ENCODE results near the gene BTLA.
A peak's percentile ranks its signal among the peaks of the same experiment; 100 is the strongest.
"Not testable (repeated sequence)": the region's sequence is repeated elsewhere in the genome, so short reads cannot be mapped to it uniquely, and the experiment has no call there.

BTLA gene

DNA sequence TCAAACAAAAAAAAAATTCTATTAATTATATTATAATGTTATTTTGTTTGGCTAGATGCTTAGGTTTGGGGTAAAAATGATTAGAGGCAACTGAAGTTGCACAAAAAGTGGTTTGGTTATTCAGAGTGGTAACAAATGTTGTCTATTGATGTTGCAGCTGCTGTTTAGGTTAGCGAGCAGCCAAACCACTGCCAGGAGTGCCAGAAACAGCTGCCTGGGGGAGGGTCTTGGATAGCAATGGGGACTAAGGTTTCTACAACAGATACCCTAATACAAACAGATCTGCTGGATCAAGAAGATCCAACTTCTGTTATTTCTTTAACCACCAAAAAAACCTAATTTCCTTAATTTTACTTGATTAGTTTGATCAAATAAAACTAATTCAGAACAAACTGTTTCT lies 26.6 kb downstream of the BTLA start:
- H3K4me3 Mint-ChIP-seq: no peak overlapping the region
- no peak for ATAC-seq

GRCh38 chr3:112471596-112472325 lies 27.5 kb downstream of the BTLA start:
- no peak for DNase-seq (ENCODE audit: low spot score in 2 of 2)
- peaks cover 59% of the 10 kb centered on the region for H3K4me1 Mint-ChIP-seq
- no peak overlapping the region for H3K27ac Mint-ChIP-seq
- H3K9me3 Mint-ChIP-seq: no peaks in the 10 kb centered on the region
- H3K36me3 Mint-ChIP-seq: no peaks in the 10 kb centered on the region
- ATAC-seq: no peak
- H3K4me3 Mint-ChIP-seq: no peak overlapping the region

More for the DNA sequence above, 26.6 kb downstream of the BTLA start:
- Mint-ChIP-seq H3K27ac (no peak overlapping the region), H3K36me3 (no peaks in the 10 kb centered on the region), H3K4me1 (peaks cover 54% of the 10 kb centered on the region), H3K9me3 (no peaks in the 10 kb centered on the region)
- DNase-seq (ENCODE audit: low spot score in 2 of 2): no peak

- Mint-ChIP-seq H3K4me3 (no peak overlapping the region), H3K27ac (no peak overlapping the region), H3K4me1 (peaks cover 59% of the 10 kb centered on the region), H3K9me3 (no peaks in the 10 kb centered on the region), H3K36me3 (no peaks in the 10 kb centered on the region)
- no peak for DNase-seq (ENCODE audit: low spot score in 2 of 2)
- ATAC-seq: no peak
These were observed 28.5 kb downstream of the BTLA start for GRCh38 chr3:112470788-112471187.

- ATAC-seq: no peak
- H3K27ac Mint-ChIP-seq: peak overlapping the region; percentile 35
- H3K4me3 Mint-ChIP-seq: no peak overlapping the region
- DNase-seq (ENCODE audit: low spot score in 2 of 2): no peak
- H3K4me1 Mint-ChIP-seq: peaks cover 61% of the 10 kb centered on the region
- H3K9me3 Mint-ChIP-seq: no peaks in the 10 kb centered on the region
- H3K36me3 Mint-ChIP-seq: no peaks in the 10 kb centered on the region
These were observed 29.6 kb downstream of the BTLA start for GRCh38 chr3:112469671-112470070.

DNA sequence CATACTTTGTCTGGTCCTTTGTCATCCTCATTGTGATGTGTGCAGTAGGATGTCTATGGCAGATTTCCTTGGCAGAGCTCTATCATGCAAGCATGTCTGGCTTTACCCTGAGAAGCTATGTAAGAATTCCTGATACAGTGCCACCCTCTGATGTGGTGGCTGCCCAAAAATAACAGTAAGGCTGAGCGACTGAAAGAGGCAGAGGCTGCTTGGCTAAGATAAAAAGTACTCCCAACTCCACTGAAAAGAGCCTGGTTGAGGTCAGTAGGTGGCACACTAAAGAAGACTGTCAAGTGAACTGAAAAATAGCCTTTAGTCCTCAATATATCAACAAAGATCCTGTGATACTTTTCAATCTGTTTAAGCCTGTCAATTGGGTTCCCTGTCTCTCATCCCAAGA lies 31.7 kb downstream of the BTLA start:
- peaks cover 58% of the 10 kb centered on the region for H3K4me1 Mint-ChIP-seq
- DNase-seq (ENCODE audit: low spot score in 2 of 2) (no peak), ATAC-seq (no peak)
- peak overlapping the region; percentile 69 for H3K27ac Mint-ChIP-seq
- H3K9me3 Mint-ChIP-seq: no peaks in the 10 kb centered on the region
- no peaks in the 10 kb centered on the region for H3K36me3 Mint-ChIP-seq
- no peak overlapping the region for H3K4me3 Mint-ChIP-seq

DNA sequence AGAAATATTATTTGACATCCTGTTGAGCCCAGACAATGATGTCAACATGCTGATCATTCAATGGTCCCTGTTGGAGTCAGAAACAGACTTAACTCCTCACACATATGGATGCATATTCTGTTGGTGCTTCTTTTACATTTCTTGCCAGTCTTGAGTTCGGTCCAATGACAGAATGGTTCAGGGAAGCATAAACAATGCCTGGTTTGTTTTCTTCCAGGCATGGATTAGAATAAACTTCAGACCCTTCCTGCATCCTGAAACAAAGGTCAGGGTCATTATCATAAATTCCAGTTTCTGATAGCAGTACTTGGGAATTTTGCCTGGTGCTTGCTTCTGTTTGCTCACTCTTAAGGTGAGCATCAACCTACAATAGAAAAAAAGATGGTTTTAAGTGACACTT lies 33.3 kb downstream of the BTLA start:
- no peak for ATAC-seq
- DNase-seq (ENCODE audit: low spot score in 2 of 2): no peak
- Mint-ChIP-seq H3K9me3 (peaks cover 2% of the 10 kb centered on the region), H3K36me3 (no peaks in the 10 kb centered on the region), H3K4me3 (no peak overlapping the region), H3K27ac (no peak overlapping the region), H3K4me1 (peaks cover 58% of the 10 kb centered on the region)

GRCh38 chr3:112464264-112464663 lies 35.0 kb downstream of the BTLA start:
- no peaks in the 10 kb centered on the region for H3K36me3 Mint-ChIP-seq
- H3K27ac Mint-ChIP-seq: no peak overlapping the region
- H3K4me3 Mint-ChIP-seq: peak overlapping the region; percentile 27
- no peak for DNase-seq (ENCODE audit: low spot score in 2 of 2)
- H3K9me3 Mint-ChIP-seq: peaks cover 3% of the 10 kb centered on the region
- H3K4me1 Mint-ChIP-seq: peaks cover 61% of the 10 kb centered on the region
- no peak for ATAC-seq

GRCh38 chr3:112463250-112463649 lies 36.0 kb downstream of the BTLA start:
- ATAC-seq (peak; percentile 86), DNase-seq (ENCODE audit: low spot score in 2 of 2) (no peak)
- peak overlapping the region; percentile 7 for H3K4me3 Mint-ChIP-seq
- peaks cover 64% of the 10 kb centered on the region for H3K4me1 Mint-ChIP-seq
- H3K9me3 Mint-ChIP-seq: peaks cover 3% of the 10 kb centered on the region
- no peaks in the 10 kb centered on the region for H3K36me3 Mint-ChIP-seq
- H3K27ac Mint-ChIP-seq: no peak overlapping the region

- DNase-seq (ENCODE audit: low spot score in 2 of 2); H3K9me3 Mint-ChIP-seq; H3K36me3 Mint-ChIP-seq; H3K4me3 Mint-ChIP-seq; H3K27ac Mint-ChIP-seq; ATAC-seq: not testable (repeated sequence)
- H3K4me1 Mint-ChIP-seq: peaks cover 63% of the 10 kb centered on the region
These were observed 37.5 kb downstream of the BTLA start for GRCh38 chr3:112461787-112462186.

- Mint-ChIP-seq H3K36me3 (no peaks in the 10 kb centered on the region), H3K9me3 (peaks cover 3% of the 10 kb centered on the region), H3K27ac (peak overlapping the region; percentile 63), H3K4me1 (peaks cover 63% of the 10 kb centered on the region), H3K4me3 (peak overlapping the region; percentile 48)
- ATAC-seq: peak; percentile 39
- no peak for DNase-seq (ENCODE audit: low spot score in 2 of 2)
These were observed 38.6 kb downstream of the BTLA start for GRCh38 chr3:112460519-112461195.

GRCh38 chr3:112459750-112460149 lies 39.5 kb downstream of the BTLA start:
- Mint-ChIP-seq H3K9me3 (peaks cover 3% of the 10 kb centered on the region), H3K27ac (peak overlapping the region; percentile 63), H3K36me3 (no peaks in the 10 kb centered on the region), H3K4me3 (peak overlapping the region; percentile 48), H3K4me1 (peaks cover 59% of the 10 kb centered on the region)
- no peak for DNase-seq (ENCODE audit: low spot score in 2 of 2)
- ATAC-seq: peak; percentile 78

GRCh38 chr3:112456147-112456546 lies 43.1 kb downstream of the BTLA start:
- DNase-seq (ENCODE audit: low spot score in 2 of 2) (no peak), ATAC-seq (no peak)
- H3K4me1 Mint-ChIP-seq: peaks cover 34% of the 10 kb centered on the region
- H3K9me3 Mint-ChIP-seq: peaks cover 3% of the 10 kb centered on the region
- no peak overlapping the region for H3K4me3 Mint-ChIP-seq
- H3K27ac Mint-ChIP-seq: no peak overlapping the region
- no peaks in the 10 kb centered on the region for H3K36me3 Mint-ChIP-seq

- H3K4me3 Mint-ChIP-seq: no peak overlapping the region
- ATAC-seq (no peak), DNase-seq (ENCODE audit: low spot score in 2 of 2) (no peak)
- H3K27ac Mint-ChIP-seq: no peak overlapping the region
- H3K36me3 Mint-ChIP-seq: no peaks in the 10 kb centered on the region
- H3K4me1 Mint-ChIP-seq: no peaks in the 10 kb centered on the region
- no peaks in the 10 kb centered on the region for H3K9me3 Mint-ChIP-seq
These were observed 50.3 kb downstream of the BTLA start for GRCh38 chr3:112448939-112449338.

- DNase-seq (ENCODE audit: low spot score in 2 of 2) (no peak), ATAC-seq (no peak)
- H3K27ac Mint-ChIP-seq: no peak overlapping the region
- no peak overlapping the region for H3K4me3 Mint-ChIP-seq
- H3K4me1 Mint-ChIP-seq: no peaks in the 10 kb centered on the region
- no peaks in the 10 kb centered on the region for H3K36me3 Mint-ChIP-seq
- no peaks in the 10 kb centered on the region for H3K9me3 Mint-ChIP-seq
These were observed 52.9 kb downstream of the BTLA start for GRCh38 chr3:112446343-112446742.

DNA sequence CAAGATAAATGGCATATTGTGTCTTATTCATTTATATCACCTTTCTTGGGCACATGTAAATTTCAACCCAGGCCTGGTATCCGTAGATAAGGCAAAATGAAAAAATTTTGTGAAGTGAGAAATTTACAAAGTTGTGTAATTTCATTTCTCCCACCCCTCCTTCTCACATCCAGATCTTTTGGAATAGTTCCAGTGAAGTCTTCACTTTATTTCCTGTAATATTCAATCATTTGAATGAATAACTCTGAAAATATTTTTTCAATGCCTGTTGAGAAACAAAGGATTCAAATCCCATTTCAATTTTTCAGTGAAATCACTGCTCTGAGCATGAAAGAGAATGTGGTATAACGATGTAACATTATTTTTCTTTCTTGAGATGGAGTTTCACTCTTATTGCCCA lies 53.4 kb downstream of the BTLA start:
- Mint-ChIP-seq H3K4me1 (no peaks in the 10 kb centered on the region), H3K36me3 (no peaks in the 10 kb centered on the region), H3K4me3 (no peak overlapping the region), H3K9me3 (no peaks in the 10 kb centered on the region), H3K27ac (no peak overlapping the region)
- DNase-seq (ENCODE audit: low spot score in 2 of 2) (no peak), ATAC-seq (no peak)
